ENCODE data around the gene RREB1. TPM values are rescaled to one million over a fixed set of nuclear protein-coding genes. Genes with fewer than 3 reads are reported as not detected.

The RREB1 gene
- total RNA-seq, 2 experiments from 2014 or later, result 17.4 to 18.5 TPM

DNA sequence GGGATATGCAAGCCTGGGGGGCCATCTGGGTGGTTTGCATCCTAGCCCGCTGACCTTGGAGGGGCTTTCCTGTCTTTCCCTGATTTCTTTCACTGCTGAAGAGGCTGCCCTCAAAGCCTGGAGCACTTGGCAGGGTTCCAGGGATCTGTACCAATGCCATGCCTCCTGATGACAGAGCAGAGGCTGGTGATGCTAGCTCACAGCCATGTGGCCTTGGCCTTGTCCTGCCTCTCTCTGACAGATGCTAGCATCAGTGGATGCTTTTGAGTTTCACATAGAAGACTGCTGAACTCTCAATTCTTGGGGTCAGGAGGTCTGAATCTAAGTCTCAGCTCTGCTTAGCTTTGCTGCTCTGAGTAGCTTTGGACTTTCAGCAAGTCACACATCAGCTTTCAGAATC lies 21.9 kb upstream of the RREB1 start:
- H3K4me3 Mint-ChIP-seq, result no peak overlapping the region
- H3K4me1 Mint-ChIP-seq, result peaks cover 29% of the 10 kb centered on the region
- peak; percentile 18 for DNase-seq
- no peaks in the 10 kb centered on the region for H3K9me3 Mint-ChIP-seq
- no peaks in the 10 kb centered on the region for H3K27me3 Mint-ChIP-seq
- H3K36me3 Mint-ChIP-seq, result no peaks in the 10 kb centered on the region
- H3K27ac Mint-ChIP-seq, result no peak overlapping the region

GRCh38 chr6:7086488-7086887 lies 21.3 kb upstream of the RREB1 start:
- DNase-seq, result peak; percentile 64
- H3K4me3 Mint-ChIP-seq, result peak overlapping the region; percentile 69
- H3K36me3 Mint-ChIP-seq, result no peaks in the 10 kb centered on the region
- H3K4me1 Mint-ChIP-seq, result peaks cover 29% of the 10 kb centered on the region
- no peaks in the 10 kb centered on the region for H3K9me3 Mint-ChIP-seq
- H3K27me3 Mint-ChIP-seq, result no peaks in the 10 kb centered on the region
- peak overlapping the region; percentile 86 for H3K27ac Mint-ChIP-seq

DNA sequence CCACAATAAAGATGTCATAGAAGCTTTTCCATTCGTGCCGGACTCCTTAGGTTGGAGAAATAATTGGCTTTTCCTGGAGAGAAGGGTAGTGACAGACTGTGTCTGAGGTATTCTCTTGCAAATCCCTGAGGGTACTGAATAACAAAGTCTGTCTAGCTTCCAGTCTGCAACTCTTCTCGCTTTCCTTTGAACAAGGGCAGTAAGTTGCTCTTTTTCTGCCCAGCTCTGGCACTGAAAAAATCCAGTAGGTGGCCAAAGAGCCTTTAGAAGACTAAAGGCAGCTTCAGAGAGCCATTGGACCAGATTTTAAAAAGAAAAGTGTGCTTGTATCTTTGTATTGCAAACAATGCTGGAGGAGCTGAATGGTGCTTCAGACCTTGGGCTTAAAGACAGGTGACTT lies 20.7 kb upstream of the RREB1 start:
- peaks cover 29% of the 10 kb centered on the region for H3K4me1 Mint-ChIP-seq
- peak overlapping the region; percentile 69 for H3K4me3 Mint-ChIP-seq
- DNase-seq, result no peak
- no peaks in the 10 kb centered on the region for H3K36me3 Mint-ChIP-seq
- no peaks in the 10 kb centered on the region for H3K27me3 Mint-ChIP-seq
- no peaks in the 10 kb centered on the region for H3K9me3 Mint-ChIP-seq
- peak overlapping the region; percentile 86 for H3K27ac Mint-ChIP-seq

- peak overlapping the region; percentile 69 for H3K4me3 Mint-ChIP-seq
- H3K9me3 Mint-ChIP-seq, result no peaks in the 10 kb centered on the region
- H3K36me3 Mint-ChIP-seq, result no peaks in the 10 kb centered on the region
- H3K4me1 Mint-ChIP-seq, result peaks cover 32% of the 10 kb centered on the region
- no peaks in the 10 kb centered on the region for H3K27me3 Mint-ChIP-seq
- DNase-seq, result peak; percentile 40
- peak overlapping the region; percentile 86 for H3K27ac Mint-ChIP-seq
Observed at GRCh38 chr6:7087491-7087979, 20.2 kb upstream of the RREB1 start.

- no peaks in the 10 kb centered on the region for H3K9me3 Mint-ChIP-seq
- peak overlapping the region; percentile 50 for H3K4me3 Mint-ChIP-seq
- H3K27me3 Mint-ChIP-seq, result no peaks in the 10 kb centered on the region
- no peaks in the 10 kb centered on the region for H3K36me3 Mint-ChIP-seq
- peak overlapping the region; percentile 86 for H3K27ac Mint-ChIP-seq
- H3K4me1 Mint-ChIP-seq, result peaks cover 32% of the 10 kb centered on the region
- DNase-seq, result no peak
Observed at GRCh38 chr6:7088076-7088742, 19.6 kb upstream of the RREB1 start.

GRCh38 chr6:7098993-7099392 lies 8.8 kb upstream of the RREB1 start:
- H3K36me3 Mint-ChIP-seq, result no peaks in the 10 kb centered on the region

GRCh38 chr6:7100072-7100752 lies 7.5 kb upstream of the RREB1 start:
- peaks cover 2% of the 10 kb centered on the region for H3K4me1 Mint-ChIP-seq
- no peaks in the 10 kb centered on the region for H3K36me3 Mint-ChIP-seq
- DNase-seq, result no peak
- no peak overlapping the region for H3K27ac Mint-ChIP-seq
- no peak overlapping the region for H3K4me3 Mint-ChIP-seq
- peaks cover 5% of the 10 kb centered on the region for H3K27me3 Mint-ChIP-seq
- no peaks in the 10 kb centered on the region for H3K9me3 Mint-ChIP-seq

More at GRCh38 chr6:7098993-7099392, 8.8 kb upstream of the RREB1 start:
- H3K4me3 Mint-ChIP-seq, result no peak overlapping the region
- H3K27me3 Mint-ChIP-seq, result peaks cover 5% of the 10 kb centered on the region
- no peak for DNase-seq
- H3K27ac Mint-ChIP-seq, result no peak overlapping the region
- peaks cover 2% of the 10 kb centered on the region for H3K4me1 Mint-ChIP-seq
- no peaks in the 10 kb centered on the region for H3K9me3 Mint-ChIP-seq

DNA sequence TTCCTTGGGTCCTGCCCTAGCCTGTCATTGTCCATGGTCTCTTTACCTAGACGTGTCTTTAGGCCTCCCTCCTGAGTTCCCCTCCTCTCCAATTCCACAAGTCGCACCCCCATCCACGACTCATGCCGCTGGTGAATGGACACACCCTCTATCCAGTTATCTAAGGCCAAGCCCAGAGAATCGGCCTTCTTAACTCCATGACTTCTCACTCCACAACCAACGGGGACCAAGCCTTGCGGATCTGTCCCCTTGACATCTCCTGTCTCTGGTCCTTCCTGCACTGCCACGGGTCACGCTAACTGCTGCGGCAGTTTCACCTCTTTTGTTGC lies 7.0 kb upstream of the RREB1 start:
- Mint-ChIP-seq H3K4me1 (peaks cover 2% of the 10 kb centered on the region), H3K27ac (no peak overlapping the region), H3K9me3 (no peaks in the 10 kb centered on the region), H3K27me3 (peaks cover 5% of the 10 kb centered on the region), H3K36me3 (no peaks in the 10 kb centered on the region), H3K4me3 (no peak overlapping the region)
- DNase-seq, result no peak

- Mint-ChIP-seq H3K4me1 (peaks cover 4% of the 10 kb centered on the region), H3K27ac (no peak overlapping the region), H3K9me3 (no peaks in the 10 kb centered on the region), H3K4me3 (no peak overlapping the region), H3K36me3 (no peaks in the 10 kb centered on the region), H3K27me3 (peaks cover 5% of the 10 kb centered on the region)
- DNase-seq, result no peak
Observed at GRCh38 chr6:7101290-7101689, 6.5 kb upstream of the RREB1 start.

- Mint-ChIP-seq H3K4me1 (peaks cover 11% of the 10 kb centered on the region), H3K9me3 (no peaks in the 10 kb centered on the region), H3K27me3 (peaks cover 5% of the 10 kb centered on the region), H3K4me3 (no peak overlapping the region), H3K27ac (no peak overlapping the region), H3K36me3 (peaks cover 3% of the 10 kb centered on the region)
- no peak for DNase-seq
Observed at GRCh38 chr6:7104752-7105151, 3.0 kb upstream of the RREB1 start.

- H3K4me3 Mint-ChIP-seq, result peak overlapping the region; percentile 78
- H3K36me3 Mint-ChIP-seq, result peaks cover 11% of the 10 kb centered on the region
- no peak for DNase-seq
- peaks cover 5% of the 10 kb centered on the region for H3K27me3 Mint-ChIP-seq
- H3K9me3 Mint-ChIP-seq, result no peaks in the 10 kb centered on the region
- H3K4me1 Mint-ChIP-seq, result peaks cover 24% of the 10 kb centered on the region
- peak overlapping the region; percentile 95 for H3K27ac Mint-ChIP-seq
Observed at GRCh38 chr6:7106215-7106751, 1.5 kb upstream of the RREB1 start.

GRCh38 chr6:7106752-7107577 lies 796 bp upstream of the RREB1 start:
- Mint-ChIP-seq H3K27ac (peak overlapping the region; percentile 95), H3K27me3 (peaks cover 2% of the 10 kb centered on the region), H3K36me3 (peaks cover 11% of the 10 kb centered on the region), H3K4me1 (peaks cover 31% of the 10 kb centered on the region), H3K4me3 (peak overlapping the region; percentile 78), H3K9me3 (no peaks in the 10 kb centered on the region)
- peak; percentile 81 for DNase-seq

DNA sequence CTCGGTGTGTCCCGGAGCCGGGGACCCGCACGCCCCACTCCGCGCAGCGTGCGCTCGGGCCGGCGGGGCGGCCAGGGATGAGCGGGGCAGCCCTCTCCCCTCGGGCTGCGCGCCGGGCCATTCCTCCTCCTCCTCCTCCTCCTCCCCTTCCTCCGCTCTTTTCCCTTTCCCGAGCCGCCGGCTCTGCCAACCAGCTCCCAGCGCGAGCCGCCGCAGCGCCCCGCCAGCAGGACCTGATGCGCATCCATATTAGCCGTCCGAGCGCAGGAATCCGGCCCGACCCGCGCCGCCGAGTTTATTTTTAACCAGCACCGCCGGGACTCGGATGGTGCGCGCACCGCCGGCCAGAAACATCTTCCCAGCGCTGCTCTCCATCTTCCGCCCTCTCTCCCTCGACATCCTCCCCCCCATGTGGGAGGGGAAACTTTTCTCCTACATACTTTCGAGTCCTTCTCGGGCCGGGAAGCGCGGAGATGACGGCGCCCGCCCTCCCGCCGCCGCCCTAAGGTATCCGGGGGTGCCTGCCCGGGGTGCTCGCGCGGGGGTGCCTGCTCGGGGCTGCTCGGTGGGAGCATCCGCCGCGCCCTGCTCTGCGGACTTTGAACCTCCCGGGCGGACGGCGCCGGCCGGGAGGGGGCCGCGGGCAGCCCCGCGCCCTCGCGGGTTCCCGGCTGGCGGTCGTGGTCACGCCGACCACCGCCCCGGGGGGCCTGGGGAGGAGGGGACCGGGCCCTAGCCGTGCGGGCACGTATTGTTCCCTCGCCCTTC lies 619 bp downstream of the RREB1 start:
- peak; percentile 60 for DNase-seq
- peak overlapping the region; percentile 96 for H3K27ac Mint-ChIP-seq
- peaks cover 11% of the 10 kb centered on the region for H3K36me3 Mint-ChIP-seq
- peak overlapping the region; percentile 95 for H3K4me3 Mint-ChIP-seq
- peaks cover 45% of the 10 kb centered on the region for H3K4me1 Mint-ChIP-seq
- H3K9me3 Mint-ChIP-seq, result no peaks in the 10 kb centered on the region
- H3K27me3 Mint-ChIP-seq, result no peaks in the 10 kb centered on the region

Data from activated naive CD8-positive, alpha-beta T cell treated with anti-CD3 and anti-CD28 coated beads for 36 hours (primary cell).